Liver (tissue), 9 donors: ENCODE results near the gene SPSB1. TPM values are rescaled to one million over a fixed set of nuclear protein-coding genes. Genes with fewer than 3 reads are reported as not detected.

Experiments used
- DNase-seq: peaks from one replicate; pipeline ENCODE4 v3.0.0-alpha.2; 2017; ENCODE audit warnings: low spot score
- H3K27ac ChIP-seq, 2 donors: one replicate each; pipeline ENCODE4 v1.7.0; 2013; ENCODE audit warnings: inconsistent platforms in 2 of 2, low read length in 2 of 2, control low read depth in 1 of 2, low read depth in 1 of 2, mild to moderate bottlenecking in 1 of 2
- H3K27me3 ChIP-seq, 4 donors: one replicate each; pipeline versions ENCODE4 v1.6.1 to v1.7.0; 2013; ENCODE audit warnings: low read length in 3 of 4, inconsistent platforms in 1 of 4, mild to moderate bottlenecking in 1 of 4, moderate library complexity in 1 of 4; ENCODE audit not compliant: control insufficient read depth in 4 of 4, insufficient read depth in 4 of 4
- H3K36me3 ChIP-seq, 4 donors: one replicate each; pipeline versions ENCODE4 v1.6.1 to v1.7.0; 2013; ENCODE audit warnings: low read length in 3 of 4, mild to moderate bottlenecking in 3 of 4, low read depth in 1 of 4, moderate library complexity in 1 of 4; ENCODE audit not compliant: control insufficient read depth in 4 of 4, insufficient read depth in 3 of 4
- H3K4me1 ChIP-seq, 4 donors: one replicate each; pipeline versions ENCODE4 v1.6.1 to v1.7.0; 2013; ENCODE audit warnings: low read length in 3 of 4, mild to moderate bottlenecking in 3 of 4, moderate library complexity in 1 of 4; ENCODE audit not compliant: control insufficient read depth in 4 of 4, insufficient read depth in 4 of 4
- H3K4me3 ChIP-seq, 3 donors: one replicate each; pipeline versions ENCODE4 v1.6.1 to v1.7.0; 2013; ENCODE audit warnings: low read length in 3 of 3, control low read depth in 1 of 3, low read depth in 1 of 3, mild to moderate bottlenecking in 1 of 3
- H3K9ac ChIP-seq, 2 donors: one replicate each; pipeline ENCODE4 v1.7.0; 2013; ENCODE audit warnings: low read length in 2 of 2, mild to moderate bottlenecking in 2 of 2, moderate library complexity in 2 of 2, control low read depth in 1 of 2, low read depth in 1 of 2
- H3K9me3 ChIP-seq, 4 donors: one replicate each; pipeline versions ENCODE4 v1.6.1 to v1.7.0; 2013; ENCODE audit warnings: low read length in 3 of 4; ENCODE audit not compliant: control insufficient read depth in 4 of 4
- CTCF ChIP-seq: fragments of 150-350 bp; IDR thresholded peaks from 2 replicates; pipeline ENCODE4 v1.5.1; 2017; ENCODE audit warnings: improper control_type of control experiment, low read depth, low read length; ENCODE audit not compliant: missing input control
- EGR1 ChIP-seq, 2 donors: IDR thresholded peaks; 2 replicates each; pipeline ENCODE4 v1.6.1; 2016 to 2018; ENCODE audit warnings: antibody characterized with exemption in 2 of 2, low read depth in 2 of 2
- FOXA1 ChIP-seq: IDR thresholded peaks from 2 replicates; pipeline ENCODE4 v1.6.1; 2016; ENCODE audit warnings: antibody characterized with exemption
- GABPA ChIP-seq, 2 donors: IDR thresholded peaks in 1 of 2; conservative IDR thresholded peaks in 1 of 2; 2 replicates each; pipeline ENCODE4 v1.6.1; 2016; ENCODE audit warnings: antibody characterized with exemption in 2 of 2, mild to moderate bottlenecking in 1 of 2, moderate library complexity in 1 of 2
- HNF4A ChIP-seq, 2 donors: conservative IDR thresholded peaks; 2 replicates each; pipeline ENCODE4 v1.6.1; 2016; ENCODE audit warnings: antibody characterized with exemption in 2 of 2, mild to moderate bottlenecking in 2 of 2
- HNF4G ChIP-seq: IDR thresholded peaks from 2 replicates; pipeline ENCODE4 v1.6.1; 2016; ENCODE audit warnings: antibody characterized with exemption
- JUND ChIP-seq, 2 donors: IDR thresholded peaks; 2 replicates each; pipeline ENCODE4 v1.6.1; 2016; ENCODE audit warnings: antibody characterized with exemption in 2 of 2
- MAX ChIP-seq: IDR thresholded peaks from 2 replicates; pipeline ENCODE4 v1.6.1; 2016; ENCODE audit warnings: antibody characterized with exemption
- RAD21 ChIP-seq, 2 donors: IDR thresholded peaks; 2 replicates each; pipeline ENCODE4 v1.6.1; 2016; ENCODE audit warnings: antibody characterized with exemption in 2 of 2, mild to moderate bottlenecking in 2 of 2
- REST ChIP-seq: IDR thresholded peaks from 2 replicates; pipeline ENCODE4 v1.6.1; 2016; ENCODE audit warnings: antibody characterized with exemption, mild to moderate bottlenecking
- SP1 ChIP-seq: IDR thresholded peaks from 2 replicates; pipeline ENCODE4 v1.6.1; 2018; ENCODE audit warnings: antibody characterized with exemption, mild to moderate bottlenecking
- TAF1 ChIP-seq: conservative IDR thresholded peaks from 2 replicates; pipeline ENCODE4 v1.6.1; 2016; ENCODE audit warnings: antibody characterized with exemption, mild to moderate bottlenecking
- ZBTB33 ChIP-seq: IDR thresholded peaks from 2 replicates; pipeline ENCODE4 v1.6.1; 2016; ENCODE audit warnings: antibody characterized with exemption
- WGBS: extraction: QIAGEN DNeasy Blood & Tissue Kit; methylation state at CpG from one replicate; pipeline ENCODE4 v1.1.7; 2013; 5-methylcytosine and 5-hydroxymethylcytosine counted together
- polyA plus RNA-seq, 2 donors: library from polyadenylated mRNA; stranded (reverse) in 1 of 2; unstranded in 1 of 2; fragments of 200-250 nt in 1 of 2; fragments of >200 nt in 1 of 2; fragmentation: Nextera tagmentation in 1 of 2; extraction: Ambion mirVana in 1 of 2; gene quantifications; one replicate each; pipeline versions ENCODE4 v1.2.1 to v1.2.3, GENCODE V29; 2013 to 2015
- total RNA-seq, 2 donors: library from RNA; depleted of rRNA; stranded (reverse); fragments of >200 nt; gene quantifications; one replicate each; pipeline ENCODE4 v1.2.3, GENCODE V29; 2014
- TF ChIP-seq, protein P1 (sequence below): IDR thresholded peaks from 2 replicates; pipeline ENCODE4 v1.6.1; 2016; ENCODE audit warnings: antibody characterized with exemption
- donor health status: healthy.
- donor health status: healthy.
- donor health status: healthy.
- donor health status: healthy.
- donor health status: healthy.

Gene SPSB1
- total and polyA plus RNA-seq, 4 donors, result 4.1 to 22.6 (median 14.8) TPM

GRCh38 chr1:9246841-9247785 is 45.6 kb upstream of the SPSB1 start (continued):
- no peak for TF ChIP-seq REST
- TF ChIP-seq RAD21 (IDR thresholded peaks at IDR 0.05), result no peak

DNA sequence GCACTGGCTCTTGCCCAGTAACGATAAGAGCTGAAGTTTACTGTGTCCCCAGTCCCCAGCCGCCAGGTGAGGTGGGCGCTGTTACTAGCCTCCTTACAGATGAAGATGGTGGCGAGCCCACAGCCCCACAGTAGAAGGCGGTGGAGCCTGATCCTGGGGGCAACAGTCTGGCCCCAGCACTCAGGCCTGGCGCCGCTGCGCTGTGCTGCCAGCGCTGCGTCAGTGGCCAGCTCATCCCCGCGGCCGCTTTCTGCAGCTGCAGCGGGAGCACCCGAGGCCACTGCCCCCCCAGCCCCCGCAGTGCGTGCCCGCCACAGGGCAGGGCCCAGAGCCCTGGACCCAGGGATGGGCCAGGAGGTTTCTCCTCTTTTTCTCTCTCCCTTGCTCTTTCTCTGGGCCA is 44.8 kb upstream of the SPSB1 start:
- Histone ChIP-seq H3K36me3 (peaks cover 4 to 29% (median 24%) of the 10 kb centered on the region in 4 donors), H3K27me3 (no peaks in the 10 kb centered on the region), H3K4me1 (peaks cover 37 to 98% (median 90%) of the 10 kb centered on the region in 4 donors), H3K9ac (no peak overlapping the region), H3K4me3 (no peak overlapping the region), H3K9me3 (no peaks in the 10 kb centered on the region), H3K27ac (peak overlapping the region; percentile 3 to 68)
- TF ChIP-seq HNF4A (conservative IDR thresholded peaks at IDR 0.05) (peak in 1 of 2 donors; percentile 4), TAF1 (no peak)
- 45% methylated on average over 18 of the region's 18 CpGs for WGBS
- DNase-seq, result no peak

GRCh38 chr1:9248341-9249262 is 44.1 kb upstream of the SPSB1 start:
- H3K27ac ChIP-seq, result peak overlapping the region; percentile 49 to 50
- H3K36me3 ChIP-seq, result peaks cover 4 to 29% (median 26%) of the 10 kb centered on the region in 4 donors
- no peaks in the 10 kb centered on the region for H3K9me3 ChIP-seq
- no peak overlapping the region for H3K9ac ChIP-seq
- DNase-seq, result no peak
- peaks cover 37 to 95% (median 87%) of the 10 kb centered on the region in 4 donors for H3K4me1 ChIP-seq
- no peaks in the 10 kb centered on the region for H3K27me3 ChIP-seq
- H3K4me3 ChIP-seq, result peak overlapping the region in 1 of 3 donors; percentile 9
- 57% methylated on average over 21 of the region's 21 CpGs for WGBS
- TF ChIP-seq ZBTB33 (no peak), HNF4A (conservative IDR thresholded peaks at IDR 0.05) (no peak), MAX (no peak), RAD21 (IDR thresholded peaks at IDR 0.05) (no peak), FOXA1 (no peak), CTCF (no peak), SP1 (no peak), HNF4G (no peak), TAF1 (no peak), GABPA (IDR thresholded peaks at IDR 0.05 in 1 of 2, conservative IDR thresholded peaks at IDR 0.05 in 1 of 2) (no peak), EGR1 (IDR thresholded peaks at IDR 0.05; ENCODE audit: low read depth in 2 of 2) (no peak), JUND (IDR thresholded peaks at IDR 0.05) (no peak), REST (no peak)
- TF ChIP-seq, protein P1, sequence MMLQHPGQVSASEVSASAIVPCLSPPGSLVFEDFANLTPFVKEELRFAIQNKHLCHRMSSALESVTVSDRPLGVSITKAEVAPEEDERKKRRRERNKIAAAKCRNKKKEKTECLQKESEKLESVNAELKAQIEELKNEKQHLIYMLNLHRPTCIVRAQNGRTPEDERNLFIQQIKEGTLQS, result no peak
